Measurements from ENCODE around the gene ETS2.

ETS2 gene

GRCh38 chr21:38864964-38865363 lies 59.2 kb downstream of the ETS2 start:
- no peak for DNase-seq

- no peak for DNase-seq
Measured at GRCh38 chr21:38869196-38869595, 63.5 kb downstream of the ETS2 start.

GRCh38 chr21:38869946-38870345 lies 64.2 kb downstream of the ETS2 start:
- DNase-seq: no peak

All from SIG-M5 (cell line).